GM21723 (cell line): ENCODE measurements around the gene HDAC6.
"Not testable (repeated sequence)": the region's sequence is repeated elsewhere in the genome, so short reads cannot be mapped to it uniquely, and the experiment has no call there.

ENCODE experiments used
- ATAC-seq: cut with Tn5 transposase; IDR thresholded peaks from one replicate; pipeline ENCODE4 v1.9.1; 2021; ENCODE audit warnings: mild to moderate bottlenecking, moderate library complexity; ENCODE audit not compliant: unreplicated experiment

HDAC6 gene

GRCh38 chrX:48823053-48823452 lies 21.2 kb downstream of the HDAC6 start:
- ATAC-seq, result no peak

- no peak for ATAC-seq
Observed at GRCh38 chrX:48824066-48824465, 22.2 kb downstream of the HDAC6 start.

DNA sequence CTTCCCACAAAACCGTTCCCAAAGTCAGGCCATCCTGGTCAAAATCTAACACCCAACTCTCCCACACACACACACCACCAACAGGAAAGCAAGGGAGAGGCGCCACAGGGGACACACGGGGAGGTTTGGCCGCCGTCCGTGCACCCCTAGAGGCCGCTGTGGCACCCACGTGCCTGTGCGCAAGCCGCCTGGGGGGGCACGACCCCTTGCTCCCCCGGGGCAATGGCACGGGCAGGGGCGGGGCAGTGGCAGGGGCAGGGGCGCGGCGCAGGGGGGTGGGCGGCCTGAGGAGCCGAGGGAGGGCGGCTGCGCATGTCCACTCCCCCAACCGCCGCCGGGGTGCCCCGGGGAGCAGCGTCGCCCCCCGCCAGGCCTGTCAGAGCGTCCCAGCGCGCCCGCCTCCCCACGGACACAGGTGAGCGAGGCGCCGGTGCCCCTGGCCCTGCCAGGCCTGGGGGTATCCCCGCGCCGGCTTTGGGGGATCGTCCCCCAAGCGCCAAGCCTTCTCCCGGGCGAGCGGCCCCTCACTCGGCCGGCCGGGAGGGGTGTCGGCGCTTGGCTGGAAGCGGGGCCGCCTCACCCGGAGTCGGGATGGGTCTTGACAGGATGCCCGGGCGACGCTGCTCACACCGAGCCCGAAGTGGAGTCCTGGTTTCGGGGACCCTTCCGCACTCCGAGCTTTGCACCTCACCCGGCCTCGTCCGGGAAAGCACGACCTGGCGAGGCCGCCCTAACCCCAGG lies 24.4 kb downstream of the HDAC6 start, which contains the start of gene ERAS:
Gene ERAS (plus strand): TSS at position 379 of the 741 bp plus-strand sequence. CDS start 2,611 bp downstream, outside the sequence.
- no peak for ATAC-seq

DNA sequence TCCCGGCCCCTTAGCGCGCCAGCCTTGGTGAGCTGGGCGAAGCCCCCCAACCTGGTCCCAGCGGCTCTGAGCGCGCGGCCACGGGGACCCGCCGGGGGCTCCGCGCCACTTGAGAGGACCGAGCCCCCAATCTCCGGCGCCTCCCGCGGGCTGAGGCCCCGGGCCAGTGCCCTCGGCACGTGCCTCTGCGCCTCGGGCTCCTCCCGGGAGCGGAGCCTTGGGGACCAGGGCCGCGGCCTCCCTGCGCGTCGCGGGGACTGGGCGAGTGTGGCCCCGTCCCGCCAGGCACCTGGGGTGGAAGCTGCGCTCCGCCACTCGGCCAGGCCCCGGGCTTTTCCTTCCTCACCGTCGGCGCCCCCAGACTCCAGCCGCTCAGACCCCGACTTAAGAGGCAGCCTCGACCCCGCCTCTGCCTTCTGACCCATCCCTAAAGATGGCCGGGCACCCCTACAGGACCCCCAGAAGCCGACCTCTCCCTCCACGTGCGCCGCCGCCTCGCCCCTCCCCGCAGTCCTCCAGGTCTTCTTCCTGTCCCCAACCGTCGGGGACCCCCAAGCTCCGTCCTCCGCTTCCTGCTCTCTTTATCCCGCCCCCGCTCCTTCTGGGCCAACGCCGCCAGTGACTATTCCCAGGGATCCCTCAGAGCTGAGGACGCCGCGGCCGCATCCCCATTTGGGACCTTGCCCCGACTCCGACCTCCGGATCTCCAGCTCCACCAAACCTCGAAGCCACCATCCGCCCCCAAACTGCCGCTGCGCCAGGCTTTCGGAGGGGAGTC lies 25.2 kb downstream of the HDAC6 start:
- no peak for ATAC-seq

DNA sequence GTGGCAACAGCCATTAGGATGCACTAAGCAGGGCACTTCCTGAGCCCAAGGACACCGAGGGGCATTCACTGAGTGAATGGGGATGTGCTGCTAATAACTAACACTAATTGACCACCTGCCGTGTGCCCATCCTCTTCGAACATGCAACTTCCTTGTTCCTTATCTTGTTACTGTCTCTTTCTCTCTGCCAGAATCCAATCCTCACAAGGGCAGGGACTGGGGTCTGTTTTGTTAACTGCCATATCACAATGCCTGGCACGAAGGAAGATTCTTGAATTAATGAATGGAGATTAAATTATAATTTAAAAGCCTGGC lies 25.7 kb downstream of the HDAC6 start:
- no peak for ATAC-seq

DNA sequence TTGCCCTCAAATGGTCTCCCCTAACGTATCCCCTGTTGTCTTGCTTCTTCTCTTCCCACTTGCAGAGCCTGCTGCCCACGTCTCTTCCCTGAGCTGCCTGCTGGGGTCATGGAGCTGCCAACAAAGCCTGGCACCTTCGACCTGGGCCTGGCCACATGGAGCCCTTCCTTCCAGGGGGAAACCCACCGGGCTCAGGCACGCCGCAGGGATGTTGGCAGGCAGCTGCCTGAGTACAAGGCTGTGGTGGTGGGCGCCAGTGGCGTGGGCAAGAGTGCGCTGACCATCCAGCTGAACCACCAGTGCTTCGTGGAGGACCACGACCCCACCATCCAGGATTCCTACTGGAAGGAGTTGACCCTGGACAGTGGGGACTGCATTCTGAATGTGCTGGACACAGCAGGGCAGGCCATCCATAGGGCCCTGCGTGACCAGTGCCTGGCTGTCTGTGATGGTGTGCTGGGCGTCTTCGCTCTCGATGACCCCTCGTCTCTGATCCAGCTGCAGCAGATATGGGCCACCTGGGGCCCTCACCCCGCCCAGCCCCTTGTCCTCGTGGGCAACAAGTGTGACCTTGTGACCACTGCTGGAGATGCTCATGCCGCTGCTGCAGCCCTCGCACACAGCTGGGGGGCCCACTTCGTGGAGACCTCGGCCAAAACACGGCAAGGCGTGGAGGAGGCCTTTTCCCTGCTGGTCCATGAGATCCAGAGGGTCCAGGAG lies 27.3 kb downstream of the HDAC6 start:
- ATAC-seq, result no peak

GRCh38 chrX:48831136-48831908 lies 29.5 kb downstream of the HDAC6 start:
- no peak for ATAC-seq

DNA sequence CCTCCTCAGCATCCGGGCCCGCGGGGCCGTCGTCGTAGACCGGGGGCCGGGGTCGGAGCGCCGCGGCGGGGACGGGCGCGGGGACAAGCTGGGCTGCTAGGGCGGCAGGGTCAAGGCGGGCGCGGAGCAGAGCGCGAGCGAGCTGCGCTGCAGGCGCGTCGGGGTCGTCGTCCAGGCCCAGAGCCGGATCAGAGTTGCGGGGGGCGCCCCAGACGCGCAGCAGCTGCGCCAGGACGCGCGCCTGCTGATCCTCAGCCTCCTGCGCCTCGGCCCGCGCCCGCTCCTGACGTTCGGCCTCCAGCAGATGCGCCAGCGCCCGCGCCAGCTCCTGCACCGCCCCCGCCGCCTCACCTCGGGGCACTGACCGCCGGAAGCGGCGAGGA lies 30.0 kb downstream of the HDAC6 start:
- ATAC-seq, result no peak

DNA sequence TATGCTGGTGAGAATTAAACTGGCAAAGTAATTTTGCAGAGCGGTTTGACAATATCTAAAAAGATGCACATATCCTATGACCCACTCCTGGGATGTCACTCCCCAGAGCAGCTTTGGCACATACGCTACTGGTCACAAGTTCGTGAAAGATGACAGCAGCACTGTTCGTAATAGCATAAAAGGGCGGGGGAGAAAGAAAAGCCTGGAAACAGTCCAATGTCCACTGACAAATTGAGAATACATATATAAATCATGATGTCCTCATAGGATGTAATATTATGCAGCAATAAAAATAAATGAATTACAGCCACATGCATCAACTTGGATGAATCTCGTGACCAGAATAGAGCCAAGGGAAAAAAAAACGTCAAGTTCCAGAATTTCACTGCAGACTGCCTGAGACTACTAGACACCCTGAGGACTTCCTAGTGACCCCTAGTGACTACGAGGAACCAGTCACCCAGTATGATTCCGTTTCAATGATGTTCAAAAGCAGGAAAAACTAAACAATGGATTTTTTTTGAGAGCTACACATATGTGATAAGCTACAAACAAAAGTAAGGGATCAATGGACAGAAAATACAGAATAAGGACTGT lies 31.8 kb downstream of the HDAC6 start:
- ATAC-seq, result no peak

GRCh38 chrX:48834383-48834709 lies 32.5 kb downstream of the HDAC6 start:
- no peak for ATAC-seq

- ATAC-seq, result no peak
Observed at GRCh38 chrX:48835524-48836329, 33.9 kb downstream of the HDAC6 start, which contains the start of gene PCSK1N. TSS of gene PCSK1N (minus strand) at chrX:48835610. CDS start at chrX:48835532, 78 bp downstream.

- ATAC-seq, result no peak
Observed at GRCh38 chrX:48839686-48840085, 37.8 kb downstream of the HDAC6 start.

- ATAC-seq, result no peak
Observed at GRCh38 chrX:48848847-48849246, 47.0 kb downstream of the HDAC6 start.

DNA sequence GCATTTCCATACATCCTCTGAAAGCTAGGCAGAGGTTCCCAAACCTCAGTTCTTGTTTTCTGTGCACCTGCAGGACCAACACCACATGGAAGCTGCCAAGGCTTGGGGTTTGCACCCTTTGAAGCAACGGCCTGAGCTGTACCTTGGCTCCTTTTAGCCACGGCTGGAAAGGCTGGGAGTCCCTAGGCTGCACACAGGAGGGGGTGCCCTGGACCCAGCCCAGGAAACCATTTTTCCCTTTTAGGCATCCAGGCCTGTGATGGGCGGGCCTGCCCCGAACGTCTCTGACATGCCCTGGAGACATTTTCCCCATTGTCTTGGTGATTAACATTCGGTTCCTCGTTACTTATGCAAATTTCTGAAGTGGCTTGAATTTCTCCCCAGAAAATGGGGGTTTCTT lies 51.0 kb downstream of the HDAC6 start:
- no peak for ATAC-seq

DNA sequence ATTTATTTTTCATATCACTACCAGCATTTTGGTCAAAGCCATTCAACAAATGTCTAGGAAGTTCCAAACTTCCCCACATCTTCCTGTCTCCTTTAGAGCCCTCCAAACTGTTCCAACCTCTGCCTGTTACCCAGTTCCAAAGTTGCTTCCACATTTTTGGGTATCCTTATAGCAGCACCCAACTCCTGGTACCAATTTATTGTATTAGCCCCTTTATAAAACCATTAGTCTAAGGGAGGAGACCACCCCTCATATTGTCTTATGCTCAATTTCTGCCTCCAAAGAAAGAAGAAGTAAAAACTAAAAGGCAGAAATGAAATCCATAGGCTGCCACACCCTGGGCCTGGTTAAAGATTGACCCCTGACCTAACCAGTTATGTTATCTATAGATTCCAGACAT lies 51.6 kb downstream of the HDAC6 start:
- ATAC-seq, result not testable (repeated sequence)

GRCh38 chrX:48854121-48854804 lies 52.4 kb downstream of the HDAC6 start:
- ATAC-seq, result not testable (repeated sequence)

DNA sequence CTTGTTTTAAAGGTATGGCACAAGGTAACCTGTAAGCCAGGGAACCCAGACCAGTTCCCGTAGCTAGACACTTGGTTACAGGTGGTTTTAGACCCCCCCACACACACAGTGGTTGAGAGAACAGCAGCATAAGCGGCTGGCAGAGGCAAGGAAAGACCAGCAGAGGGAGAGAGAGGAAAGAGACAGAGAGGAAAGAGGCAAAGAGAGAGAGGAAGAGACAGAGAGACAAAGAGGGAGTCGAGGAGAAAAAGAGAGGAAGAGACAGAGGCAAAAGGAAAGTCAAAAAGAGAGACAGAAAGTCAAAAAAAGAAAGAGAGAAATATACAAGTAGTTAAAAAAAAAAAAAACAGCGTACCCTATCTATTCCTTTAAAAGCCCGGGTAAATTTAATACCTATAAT lies 53.0 kb downstream of the HDAC6 start:
- ATAC-seq, result no peak

GRCh38 chrX:48864210-48864609 lies 62.3 kb downstream of the HDAC6 start:
- no peak for ATAC-seq

DNA sequence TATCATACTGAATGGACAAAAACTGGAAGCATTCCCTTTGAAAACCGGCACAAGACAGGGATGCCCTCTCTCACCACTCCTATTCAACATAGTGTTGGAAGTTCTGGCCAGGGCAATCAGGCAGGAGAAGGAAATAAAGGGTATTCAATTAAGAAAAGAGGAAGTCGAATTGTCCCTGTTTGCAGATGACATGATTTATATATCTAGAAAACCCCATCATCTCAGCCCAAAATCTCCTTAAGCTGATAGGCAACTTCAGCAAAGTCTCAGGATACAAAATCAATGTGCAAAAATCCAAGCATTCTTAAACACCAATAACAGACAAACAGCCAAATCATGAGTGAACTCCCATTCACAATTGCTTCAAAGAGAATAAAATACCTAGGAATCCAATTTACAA lies 70.2 kb downstream of the HDAC6 start:
- not testable (repeated sequence) for ATAC-seq
